Endodermal cell (in vitro differentiated cells): ENCODE measurements around the gene PDE5A. TPM values are rescaled to one million over a fixed set of nuclear protein-coding genes. Genes with fewer than 3 reads are reported as not detected.
A peak's percentile ranks its signal among the peaks of the same experiment; 100 is the strongest.
"Not testable (repeated sequence)": the region's sequence is repeated elsewhere in the genome, so short reads cannot be mapped to it uniquely, and the experiment has no call there.

Source experiments
- DNase-seq: peaks from one replicate; pipeline ENCODE4 v3.0.0-alpha.2; 2017
- H3K27ac ChIP-seq: 2 replicates; pipeline ENCODE4 v1.5.1; 2013; ENCODE audit warnings: mild to moderate bottlenecking, low read depth, low read length, moderate library complexity
- H3K27me3 ChIP-seq: 2 replicates; pipeline ENCODE4 v1.6.1; 2013; ENCODE audit warnings: mild to moderate bottlenecking, low read length, moderate library complexity; ENCODE audit not compliant: insufficient read depth, control insufficient read depth, poor library complexity, severe bottlenecking
- H3K36me3 ChIP-seq: 2 replicates; pipeline ENCODE4 v1.7.0; 2013; ENCODE audit warnings: mild to moderate bottlenecking, low read length, moderate library complexity; ENCODE audit not compliant: control insufficient read depth, insufficient read depth
- H3K4me1 ChIP-seq: one replicate; pipeline ENCODE4 v1.7.0; 2013; ENCODE audit warnings: low read length; ENCODE audit not compliant: control insufficient read depth, insufficient read depth
- H3K4me3 ChIP-seq: 2 replicates; pipeline ENCODE4 v1.5.1; 2013; ENCODE audit warnings: mild to moderate bottlenecking, low read length, moderate library complexity
- H3K9ac ChIP-seq: 2 replicates; pipeline ENCODE4 v1.6.1; 2013; ENCODE audit warnings: mild to moderate bottlenecking, low read length, moderate library complexity; ENCODE audit not compliant: poor library complexity, severe bottlenecking; ENCODE audit errors: extremely low read depth
- H3K9me3 ChIP-seq: 2 replicates; pipeline ENCODE4 v1.6.1; 2013; ENCODE audit warnings: mild to moderate bottlenecking, low read length, moderate library complexity; ENCODE audit not compliant: control insufficient read depth
- H3K27ac Mint-ChIP-seq: 2 replicates; pipeline ENCODE4 v1.8.0; 2020; ENCODE audit warnings: mixed read lengths
- H3K27me3 Mint-ChIP-seq: 2 replicates; pipeline ENCODE4 v1.8.0; 2021; ENCODE audit warnings: mild to moderate bottlenecking, mixed read lengths; ENCODE audit not compliant: insufficient read depth
- H3K36me3 Mint-ChIP-seq: 2 replicates; pipeline ENCODE4 v1.8.0; 2020; ENCODE audit warnings: low read depth, mixed read lengths
- H3K4me1 Mint-ChIP-seq: 2 replicates; pipeline ENCODE4 v1.8.0; 2020; ENCODE audit warnings: mixed read lengths
- H3K4me3 Mint-ChIP-seq: 2 replicates; pipeline ENCODE4 v1.8.0; 2020; ENCODE audit warnings: mild to moderate bottlenecking, moderate library complexity, mixed read lengths
- H3K9me3 Mint-ChIP-seq: 2 replicates; pipeline ENCODE4 v1.8.0; 2020; ENCODE audit warnings: mild to moderate bottlenecking, mixed read lengths
- WGBS, 2 experiments: methylation state at CpG; one replicate each; pipeline versions ENCODE4 v1.1.5 to v1.1.7; 2013; ENCODE audit warnings: missing lambda C conversion rate in 2 of 2, mixed read lengths in 1 of 2; ENCODE audit not compliant: insufficient coverage in 1 of 2, insufficient read length in 1 of 2; 5-methylcytosine and 5-hydroxymethylcytosine counted together
- total RNA-seq, 2 donors: library from RNA; stranded (reverse); fragmentation: NEBNext Ultra II Directional in 1 of 2; extraction: Animal tissue kit (Norgen Biotek cat#: 25700) in 1 of 2; gene quantifications; 2 replicates in 1 of 2; 3 replicates in 1 of 2; pipeline ENCODE4 v1.2.1, GENCODE V29; 2021
- TF ChIP-seq, protein P1 (sequence below): fragments of 200-600 bp; sonication (generic); conservative IDR thresholded peaks from 2 replicates; pipeline ENCODE4 v1.5.0; 2021; ENCODE audit warnings: antibody characterized with exemption, mild to moderate bottlenecking

Gene PDE5A
- total RNA-seq, 2 donors from 2014 or later: 36.3 to 37.8 TPM

DNA sequence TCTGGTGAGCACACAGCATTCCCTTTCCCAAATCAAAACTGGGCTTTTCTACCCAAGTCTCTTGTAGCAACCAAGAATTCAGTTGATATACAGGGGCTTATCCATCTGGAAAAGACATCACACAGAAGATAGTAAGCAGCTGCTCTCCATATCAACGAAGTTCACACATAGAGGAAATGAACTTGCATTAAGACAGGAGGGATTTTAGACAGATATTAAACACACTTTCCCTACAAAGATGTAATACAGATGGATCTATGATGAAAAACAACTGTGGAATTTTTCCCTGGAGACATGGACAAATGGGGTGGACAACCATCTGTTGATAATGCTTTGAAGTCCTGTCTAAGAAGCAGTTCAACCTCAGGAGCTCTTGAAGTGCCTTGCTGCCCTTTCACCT, 9.8 kb upstream of the PDE5A start:
- H3K4me1 ChIP-seq: no peaks in the 10 kb centered on the region
- Mint-ChIP-seq H3K36me3 (no peaks in the 10 kb centered on the region), H3K4me3 (no peak overlapping the region), H3K27ac (no peak overlapping the region), H3K4me1 (no peaks in the 10 kb centered on the region), H3K27me3 (no peaks in the 10 kb centered on the region), H3K9me3 (peaks cover 5% of the 10 kb centered on the region)
- H3K9me3 ChIP-seq: no peaks in the 10 kb centered on the region
- 88% methylated on average over 1 of the region's 1 CpG; no CpG with 5 or more reads in 1 of the 2 experiments for WGBS, 2 experiments
- H3K4me3 ChIP-seq: no peak overlapping the region
- TF ChIP-seq, protein P1, sequence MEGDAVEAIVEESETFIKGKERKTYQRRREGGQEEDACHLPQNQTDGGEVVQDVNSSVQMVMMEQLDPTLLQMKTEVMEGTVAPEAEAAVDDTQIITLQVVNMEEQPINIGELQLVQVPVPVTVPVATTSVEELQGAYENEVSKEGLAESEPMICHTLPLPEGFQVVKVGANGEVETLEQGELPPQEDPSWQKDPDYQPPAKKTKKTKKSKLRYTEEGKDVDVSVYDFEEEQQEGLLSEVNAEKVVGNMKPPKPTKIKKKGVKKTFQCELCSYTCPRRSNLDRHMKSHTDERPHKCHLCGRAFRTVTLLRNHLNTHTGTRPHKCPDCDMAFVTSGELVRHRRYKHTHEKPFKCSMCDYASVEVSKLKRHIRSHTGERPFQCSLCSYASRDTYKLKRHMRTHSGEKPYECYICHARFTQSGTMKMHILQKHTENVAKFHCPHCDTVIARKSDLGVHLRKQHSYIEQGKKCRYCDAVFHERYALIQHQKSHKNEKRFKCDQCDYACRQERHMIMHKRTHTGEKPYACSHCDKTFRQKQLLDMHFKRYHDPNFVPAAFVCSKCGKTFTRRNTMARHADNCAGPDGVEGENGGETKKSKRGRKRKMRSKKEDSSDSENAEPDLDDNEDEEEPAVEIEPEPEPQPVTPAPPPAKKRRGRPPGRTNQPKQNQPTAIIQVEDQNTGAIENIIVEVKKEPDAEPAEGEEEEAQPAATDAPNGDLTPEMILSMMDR: no peak
- H3K27me3 ChIP-seq: no peaks in the 10 kb centered on the region
- H3K36me3 ChIP-seq: no peaks in the 10 kb centered on the region
- no peak for DNase-seq
- no peak overlapping the region for H3K27ac ChIP-seq
- H3K9ac ChIP-seq: no peak overlapping the region

DNA sequence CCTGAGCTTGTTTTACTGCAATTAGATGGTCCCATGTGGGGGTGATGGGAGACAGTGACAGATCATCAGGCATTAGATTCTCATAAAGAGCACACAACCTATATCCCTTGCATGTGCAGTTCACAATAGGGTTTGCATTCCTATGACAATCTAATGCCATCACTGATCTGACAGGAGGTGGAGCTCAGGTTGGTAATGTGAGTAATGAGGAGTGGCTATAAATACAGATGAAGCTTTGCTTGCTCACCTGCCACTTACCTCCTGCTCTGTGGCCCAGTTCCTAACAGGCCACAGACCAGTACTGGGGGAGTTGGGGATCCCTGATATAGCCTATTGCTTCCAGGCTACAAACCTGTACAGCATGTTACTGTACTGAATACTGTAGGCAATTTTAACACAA, 8.2 kb upstream of the PDE5A start:
- not testable (repeated sequence) for H3K4me1 ChIP-seq, H3K9ac ChIP-seq, H3K4me1 Mint-ChIP-seq, H3K27me3 ChIP-seq, H3K36me3 ChIP-seq, H3K9me3 Mint-ChIP-seq, H3K27ac Mint-ChIP-seq, H3K36me3 Mint-ChIP-seq, H3K9me3 ChIP-seq, H3K27ac ChIP-seq, DNase-seq, H3K27me3 Mint-ChIP-seq, H3K4me3 ChIP-seq, H3K4me3 Mint-ChIP-seq

GRCh38 chr4:119632216-119632615, 3.6 kb upstream of the PDE5A start:
- TF ChIP-seq, protein P1: no peak

GRCh38 chr4:119629142-119629471, 503 bp upstream of the PDE5A start:
- DNase-seq: no peak
- Histone ChIP-seq H3K36me3 (no peaks in the 10 kb centered on the region), H3K9ac (no peak overlapping the region), H3K27me3 (peaks cover 17% of the 10 kb centered on the region), H3K4me1 (no peaks in the 10 kb centered on the region), H3K4me3 (peak overlapping the region; percentile 78), H3K27ac (no peak overlapping the region), H3K9me3 (no peaks in the 10 kb centered on the region)
- H3K4me3 Mint-ChIP-seq: peak overlapping the region; percentile 95
- peak overlapping the region; percentile 40 for H3K27ac Mint-ChIP-seq
- H3K36me3 Mint-ChIP-seq: no peaks in the 10 kb centered on the region
- no peaks in the 10 kb centered on the region for H3K9me3 Mint-ChIP-seq
- 3 to 4% methylated on average over 5 to 12 of the region's 12 CpGs for WGBS, 2 experiments
- peaks cover 5% of the 10 kb centered on the region for H3K4me1 Mint-ChIP-seq
- TF ChIP-seq, protein P1: no peak
- peaks cover 15% of the 10 kb centered on the region for H3K27me3 Mint-ChIP-seq

More at GRCh38 chr4:119632216-119632615, 3.6 kb upstream of the PDE5A start:
- 86% methylated on average over 1 of the region's 1 CpG; no CpG with 5 or more reads in 1 of the 2 experiments for WGBS, 2 experiments
- Histone ChIP-seq H3K4me1 (no peaks in the 10 kb centered on the region), H3K27me3 (peaks cover 6% of the 10 kb centered on the region), H3K27ac (no peak overlapping the region), H3K4me3 (no peak overlapping the region), H3K9me3 (no peaks in the 10 kb centered on the region), H3K36me3 (no peaks in the 10 kb centered on the region), H3K9ac (no peak overlapping the region)
- no peak for DNase-seq
- Mint-ChIP-seq H3K9me3 (peaks cover 5% of the 10 kb centered on the region), H3K27me3 (peaks cover 6% of the 10 kb centered on the region), H3K27ac (no peak overlapping the region), H3K4me1 (no peaks in the 10 kb centered on the region), H3K4me3 (no peak overlapping the region), H3K36me3 (no peaks in the 10 kb centered on the region)
